Vagina (tissue), 2 donors: ENCODE results near the gene MDK. TPM values are rescaled to one million over a fixed set of nuclear protein-coding genes. Genes with fewer than 3 reads are reported as not detected.
A peak's percentile ranks its signal among the peaks of the same experiment; 100 is the strongest.
"Not testable (repeated sequence)": the region's sequence is repeated elsewhere in the genome, so short reads cannot be mapped to it uniquely, and the experiment has no call there.

ENCODE experiments used
- DNase-seq, 2 donors: peaks; one replicate each; pipeline ENCODE4 v3.0.0-alpha.2; 2017; ENCODE audit errors: extremely low spot score in 2 of 2
- H3K27ac ChIP-seq: fragments of 200-600 bp; sonication (generic); one replicate; pipeline ENCODE4 v1.5.1; 2019
- H3K27me3 ChIP-seq: fragments of 200-600 bp; sonication (generic); one replicate; pipeline ENCODE4 v1.5.1; 2019
- H3K36me3 ChIP-seq, 2 donors: fragments of 200-600 bp; sonication (generic); one replicate each; pipeline ENCODE4 v1.5.1; 2017 to 2019
- H3K4me1 ChIP-seq: fragments of 200-600 bp; sonication (generic); one replicate; pipeline ENCODE4 v1.5.1; 2019
- H3K4me3 ChIP-seq, 2 donors: fragments of 200-600 bp; sonication (generic); 1 replicate in 1 of 2; 2 replicates in 1 of 2; pipeline ENCODE4 v1.5.1; 2016 to 2019
- H3K9me3 ChIP-seq: fragments of 200-600 bp; sonication (generic); one replicate; pipeline ENCODE4 v1.5.1; 2019
- CTCF ChIP-seq, 3 experiments: fragments of 450-650 bp in 2 of 3; fragments of 200-600 bp in 1 of 3; sonication (generic) in 1 of 3; IDR thresholded peaks; one replicate each; pipeline ENCODE4 v1.5.1; 2017 to 2019; ENCODE audit warnings: antibody characterized with exemption in 3 of 3, mild to moderate bottlenecking in 2 of 3, moderate library complexity in 2 of 3
- POLR2A ChIP-seq, 2 donors: fragments of 450-650 bp; IDR thresholded peaks; one replicate each; pipeline ENCODE4 v1.6.1; 2017; ENCODE audit warnings: antibody characterized with exemption in 2 of 2, mild to moderate bottlenecking in 2 of 2, moderate library complexity in 2 of 2
- POLR2AphosphoS5 ChIP-seq, 2 donors: sonication (generic); formaldehyde crosslinking; IDR thresholded peaks; one replicate each; pipeline ENCODE4 v1.9.0; 2017; ENCODE audit warnings: antibody characterized with exemption in 2 of 2, mild to moderate bottlenecking in 2 of 2, low read depth in 1 of 2; ENCODE audit not compliant: insufficient read depth in 1 of 2
- intact Hi-C: fragments of 100-400 bp; cut with DNase I; formaldehyde crosslinking; loops from one replicate; pipeline ENCODE4 v1.15.1; 2023
- total RNA-seq: library from RNA; depleted of rRNA; stranded (reverse); fragments of >200 nt; gene quantifications from one replicate; pipeline ENCODE4 v1.2.3, GENCODE V29; 2016

MDK gene
- total RNA-seq, 1 donor from 2014 or later: 142 TPM

- H3K4me3 ChIP-seq: peak overlapping the region; percentile 68 to 79
- intact Hi-C loops: loop anchor here (10.0 kb wide), 1 partner anchor 235 kb away; the partner anchor contains the start of genes ATG13 and HARBI1
- peak overlapping the region; percentile 94 for H3K27ac ChIP-seq
- TF ChIP-seq POLR2AphosphoS5 (IDR thresholded peaks at IDR 0.05; ENCODE audit: insufficient read depth in 1 of 2, low read depth in 1 of 2): peak in 1 of 2 donors; percentile 30
- not testable (repeated sequence) for DNase-seq, H3K9me3 ChIP-seq, H3K27me3 ChIP-seq
- H3K36me3 ChIP-seq: peaks cover 0 to 21% of the 10 kb centered on the region in 2 donors
- peaks cover 23% of the 10 kb centered on the region for H3K4me1 ChIP-seq
Measured at GRCh38 chr11:46379482-46380293, 1.8 kb upstream of the MDK start.

- Histone ChIP-seq H3K27ac (peak overlapping the region; percentile 94), H3K36me3 (peaks cover 0 to 14% of the 10 kb centered on the region in 2 donors), H3K4me3 (peak overlapping the region; percentile 68 to 79), H3K9me3 (no peaks in the 10 kb centered on the region), H3K4me1 (peaks cover 23% of the 10 kb centered on the region), H3K27me3 (no peaks in the 10 kb centered on the region)
- no peak for DNase-seq
- intact Hi-C loops: loop anchor here (10.0 kb wide), 1 partner anchor 234 kb away; the partner anchor contains the start of genes ATG13 and HARBI1
- no peak for TF ChIP-seq POLR2A (IDR thresholded peaks at IDR 0.05)
- TF ChIP-seq POLR2AphosphoS5 (IDR thresholded peaks at IDR 0.05; ENCODE audit: insufficient read depth in 1 of 2, low read depth in 1 of 2): peak in 1 of 2 donors; percentile 60
Measured at GRCh38 chr11:46380340-46381047, 975 bp upstream of the MDK start.

DNA sequence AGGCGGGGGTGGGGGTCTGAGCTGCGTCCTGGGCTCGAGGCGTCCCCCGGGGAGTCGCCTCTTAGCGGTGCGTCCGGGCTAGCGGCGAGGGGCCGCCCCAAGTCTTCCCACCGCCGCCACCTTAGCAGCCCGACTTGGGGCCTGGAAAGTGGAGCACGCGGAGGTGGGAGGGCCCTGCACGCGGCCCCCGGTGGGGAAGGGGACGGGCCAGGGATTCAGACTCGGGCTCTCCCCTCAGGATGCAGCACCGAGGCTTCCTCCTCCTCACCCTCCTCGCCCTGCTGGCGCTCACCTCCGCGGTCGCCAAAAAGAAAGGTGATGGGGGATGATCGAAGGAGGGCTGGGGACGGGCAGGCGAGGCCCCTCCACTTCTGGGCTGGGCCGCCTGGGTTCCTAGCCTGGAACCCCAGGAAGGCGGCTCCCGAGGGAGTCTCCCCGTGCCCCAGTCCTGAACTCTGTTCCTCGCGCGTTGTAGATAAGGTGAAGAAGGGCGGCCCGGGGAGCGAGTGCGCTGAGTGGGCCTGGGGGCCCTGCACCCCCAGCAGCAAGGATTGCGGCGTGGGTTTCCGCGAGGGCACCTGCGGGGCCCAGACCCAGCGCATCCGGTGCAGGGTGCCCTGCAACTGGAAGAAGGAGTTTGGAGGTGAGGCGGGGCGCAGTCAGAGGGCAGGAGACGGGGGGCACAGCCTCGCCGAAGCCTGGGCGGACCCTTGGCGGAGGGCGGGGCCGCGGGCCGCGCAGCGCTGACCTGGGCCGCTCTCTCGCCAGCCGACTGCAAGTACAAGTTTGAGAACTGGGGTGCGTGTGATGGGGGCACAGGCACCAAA lies 563 bp downstream of the MDK start:
- Histone ChIP-seq H3K36me3 (no peaks in the 10 kb centered on the region), H3K27ac (peak overlapping the region; percentile 94), H3K9me3 (no peaks in the 10 kb centered on the region), H3K27me3 (no peaks in the 10 kb centered on the region), H3K4me3 (peak overlapping the region; percentile 68 to 79), H3K4me1 (peaks cover 23% of the 10 kb centered on the region)
- intact Hi-C loops: loop anchor here (10.0 kb wide), 1 partner anchor 233 kb away; the partner anchor contains the start of genes ATG13 and HARBI1
- TF ChIP-seq POLR2AphosphoS5 (IDR thresholded peaks at IDR 0.05; ENCODE audit: insufficient read depth in 1 of 2, low read depth in 1 of 2): peak in 1 of 2 donors; percentile 23
- TF ChIP-seq CTCF (IDR thresholded peaks at IDR 0.05): no peak
- no peak for DNase-seq

- TF ChIP-seq CTCF (IDR thresholded peaks at IDR 0.05): peak in 2 of 3 experiments; percentile 1 to 18
- TF ChIP-seq POLR2AphosphoS5 (IDR thresholded peaks at IDR 0.05; ENCODE audit: insufficient read depth in 1 of 2, low read depth in 1 of 2): no peak
- no peak for TF ChIP-seq POLR2A (IDR thresholded peaks at IDR 0.05)
- no peak for DNase-seq
- Histone ChIP-seq H3K9me3 (no peaks in the 10 kb centered on the region), H3K27me3 (no peaks in the 10 kb centered on the region), H3K4me1 (peaks cover 23% of the 10 kb centered on the region), H3K27ac (no peak overlapping the region), H3K36me3 (no peaks in the 10 kb centered on the region), H3K4me3 (peak overlapping the region; percentile 68 to 79)
- intact Hi-C loops: loop anchor here (10.0 kb wide), 1 partner anchor 232 kb away; the partner anchor contains the start of genes ATG13 and HARBI1
Measured at GRCh38 chr11:46382646-46383403, 1.4 kb downstream of the MDK start.

DNA sequence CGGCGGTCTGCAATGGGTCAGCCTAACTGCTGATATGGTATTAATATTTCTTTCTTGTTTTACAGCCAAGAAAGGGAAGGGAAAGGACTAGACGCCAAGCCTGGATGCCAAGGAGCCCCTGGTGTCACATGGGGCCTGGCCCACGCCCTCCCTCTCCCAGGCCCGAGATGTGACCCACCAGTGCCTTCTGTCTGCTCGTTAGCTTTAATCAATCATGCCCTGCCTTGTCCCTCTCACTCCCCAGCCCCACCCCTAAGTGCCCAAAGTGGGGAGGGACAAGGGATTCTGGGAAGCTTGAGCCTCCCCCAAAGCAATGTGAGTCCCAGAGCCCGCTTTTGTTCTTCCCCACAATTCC lies 1.9 kb downstream of the MDK start:
- Histone ChIP-seq H3K36me3 (no peaks in the 10 kb centered on the region), H3K4me1 (peaks cover 23% of the 10 kb centered on the region), H3K4me3 (no peak overlapping the region), H3K27ac (no peak overlapping the region), H3K9me3 (no peaks in the 10 kb centered on the region), H3K27me3 (no peaks in the 10 kb centered on the region)
- TF ChIP-seq CTCF (IDR thresholded peaks at IDR 0.05) (no peak), POLR2AphosphoS5 (IDR thresholded peaks at IDR 0.05; ENCODE audit: insufficient read depth in 1 of 2, low read depth in 1 of 2) (no peak), POLR2A (IDR thresholded peaks at IDR 0.05) (no peak)
- no peak for DNase-seq
- intact Hi-C loops: loop anchor here (10.0 kb wide), 1 partner anchor 231 kb away; the partner anchor contains the start of genes ATG13 and HARBI1
